GM21515 (cell line): ENCODE data around the gene ADSL.

Source experiments
- ATAC-seq: cut with Tn5 transposase; IDR thresholded peaks from one replicate; pipeline ENCODE4 v1.9.1; 2021; ENCODE audit not compliant: unreplicated experiment

ADSL gene

DNA sequence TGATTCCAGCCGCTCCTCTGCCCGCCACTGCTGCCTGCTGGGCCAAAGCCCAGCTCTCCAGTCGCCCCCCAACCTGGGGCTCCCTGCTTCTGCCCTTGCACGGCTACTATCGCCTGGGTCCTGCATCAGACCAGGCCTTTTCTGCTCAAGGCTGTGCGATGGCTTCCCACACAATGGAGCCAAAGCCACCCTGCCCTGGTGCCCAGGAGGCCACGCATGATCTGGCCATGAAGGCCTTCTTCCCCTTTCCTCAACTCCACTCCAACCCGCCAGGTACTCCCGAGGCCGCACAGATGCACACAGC is 69.9 kb downstream of the ADSL start:
- ATAC-seq = no peak

DNA sequence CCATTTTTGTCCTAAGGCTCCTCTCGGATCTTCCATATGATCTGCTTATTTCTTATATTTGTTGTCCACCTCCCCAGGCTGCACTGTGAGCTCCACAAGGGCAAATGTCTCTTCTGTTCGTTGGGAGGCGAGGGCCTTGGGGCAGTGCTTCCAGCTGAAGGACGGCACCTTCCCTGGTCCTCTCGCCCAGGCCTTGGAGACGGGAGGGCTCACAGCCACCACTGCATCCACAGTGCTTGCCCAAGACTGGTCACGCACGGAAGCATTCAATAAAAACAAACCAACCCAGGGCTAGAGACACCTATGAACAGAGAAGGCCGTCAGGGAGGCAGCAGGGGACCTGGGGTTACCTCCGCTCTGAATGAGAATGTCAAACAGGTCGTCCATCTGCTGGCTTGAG is 70.3 kb downstream of the ADSL start:
- no peak for ATAC-seq

DNA sequence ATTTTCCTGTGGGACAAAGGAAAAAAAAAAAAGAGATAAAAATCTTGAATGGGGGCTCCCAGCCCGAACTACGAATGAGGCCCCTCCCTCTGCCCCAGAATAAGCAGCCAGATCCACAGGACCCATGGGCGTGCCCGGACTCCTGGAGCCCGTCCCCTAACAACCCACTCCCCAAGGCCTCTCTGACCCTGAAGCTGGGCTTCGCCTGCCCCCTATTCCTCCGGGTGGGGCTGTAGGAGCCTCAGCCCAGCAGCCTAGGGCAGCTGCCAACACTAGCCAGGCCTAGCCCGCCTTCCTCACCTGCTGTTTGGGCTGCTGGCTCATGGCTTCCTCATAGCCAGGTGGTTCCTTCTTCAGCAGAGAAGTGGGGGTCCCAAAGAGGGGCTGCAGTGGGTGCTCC is 70.7 kb downstream of the ADSL start:
- no peak for ATAC-seq

GRCh38 chr22:40417881-40418280 is 71.6 kb downstream of the ADSL start:
- ATAC-seq = no peak

DNA sequence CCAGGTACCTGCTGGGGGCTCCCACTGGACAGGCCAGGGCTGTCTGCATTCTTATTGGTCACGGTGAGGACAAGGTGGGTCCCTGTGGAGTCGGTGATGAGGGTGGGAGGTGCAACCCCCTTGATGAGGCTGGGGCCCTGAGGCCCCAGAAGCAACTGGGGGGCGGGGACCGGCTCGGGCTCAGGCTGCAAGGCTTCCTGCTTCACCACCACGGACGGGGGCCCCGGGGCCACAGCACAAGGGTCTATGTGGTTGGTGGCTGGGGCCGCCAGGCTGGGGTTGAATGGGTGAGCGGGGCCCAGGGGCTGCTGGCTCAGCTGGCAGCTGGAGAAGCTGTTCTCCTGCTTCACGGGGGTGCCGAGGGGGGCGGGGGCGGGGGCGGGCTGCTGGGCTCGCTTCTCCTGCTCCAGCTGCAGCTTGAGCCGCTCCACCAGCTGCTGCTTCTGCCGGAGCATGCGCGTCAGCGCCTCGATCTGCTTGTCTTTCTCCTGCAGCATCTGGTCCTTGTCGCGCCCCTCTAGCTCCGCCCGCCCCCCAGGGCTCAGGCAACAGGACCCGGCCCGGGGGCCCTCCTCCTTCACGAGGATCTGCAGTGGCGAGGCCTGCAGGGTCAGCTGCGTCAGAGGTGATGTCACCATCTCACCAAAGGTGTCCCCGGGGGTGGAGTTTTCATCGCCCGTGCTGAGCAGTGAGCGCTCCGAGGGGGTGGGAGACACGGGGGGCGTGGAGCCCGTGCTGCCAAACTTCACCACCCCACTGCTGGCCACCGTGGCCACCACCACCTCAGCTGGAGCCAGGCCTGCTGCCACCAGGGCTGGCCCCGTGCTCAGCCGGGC is 72.3 kb downstream of the ADSL start:
- no peak for ATAC-seq

DNA sequence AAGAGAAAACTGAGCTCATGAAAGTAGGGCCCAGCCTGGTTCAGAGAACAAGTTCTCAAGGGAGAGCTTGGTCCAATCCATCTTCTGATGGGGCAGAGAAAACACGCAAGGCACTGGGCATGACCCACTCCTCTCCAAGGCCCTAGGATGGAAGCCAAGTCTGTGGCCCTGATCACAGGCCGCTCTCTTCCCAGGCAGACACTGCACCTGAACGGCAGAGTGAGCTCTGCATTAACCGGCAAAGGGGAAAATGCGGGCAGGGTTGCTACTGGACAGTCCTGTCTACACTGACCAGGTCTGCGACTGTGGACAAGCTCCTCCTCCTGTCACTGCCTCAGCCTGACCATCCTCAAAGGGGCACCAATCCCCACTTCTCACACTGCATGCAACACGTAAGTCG is 73.4 kb downstream of the ADSL start:
- ATAC-seq = no peak

DNA sequence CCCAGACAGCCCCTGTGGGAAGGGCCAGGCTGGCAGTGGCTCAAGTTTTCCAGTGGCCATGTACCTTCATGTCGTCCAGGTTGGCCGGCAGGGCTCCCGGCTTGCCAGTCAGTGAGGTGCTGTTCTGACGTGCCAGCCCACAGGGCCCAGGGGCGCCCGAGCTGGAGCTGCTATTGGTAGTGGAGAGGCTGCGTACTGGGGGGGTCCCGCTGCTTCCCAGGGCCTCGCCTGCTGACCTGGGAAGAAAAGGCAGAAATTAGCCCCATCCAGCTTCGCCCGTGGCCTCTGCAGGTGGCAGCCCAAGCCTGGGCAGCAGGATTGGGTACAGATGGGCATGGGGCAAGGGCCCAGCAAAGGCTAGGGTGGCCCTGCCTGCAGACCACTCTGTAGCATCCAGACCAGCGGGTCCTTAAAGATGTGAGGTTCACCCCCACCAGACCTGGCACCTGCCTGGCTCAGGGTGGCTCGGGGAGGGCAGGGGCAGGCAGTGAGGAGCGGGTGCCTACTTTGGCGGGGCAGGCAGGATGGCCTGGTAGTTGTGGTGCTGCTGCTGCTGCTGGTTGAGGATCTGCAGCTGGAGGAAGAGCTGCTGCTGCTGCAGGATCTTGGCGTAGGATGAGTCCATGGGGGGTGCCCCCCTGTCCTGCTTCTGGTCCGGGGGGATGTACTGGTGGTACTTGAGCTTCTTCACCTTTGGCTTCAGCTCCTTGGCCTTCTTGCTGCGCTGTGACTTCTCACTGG is 74.2 kb downstream of the ADSL start:
- ATAC-seq = no peak

- no peak for ATAC-seq
Observed at GRCh38 chr22:40421082-40421350, 74.7 kb downstream of the ADSL start.

DNA sequence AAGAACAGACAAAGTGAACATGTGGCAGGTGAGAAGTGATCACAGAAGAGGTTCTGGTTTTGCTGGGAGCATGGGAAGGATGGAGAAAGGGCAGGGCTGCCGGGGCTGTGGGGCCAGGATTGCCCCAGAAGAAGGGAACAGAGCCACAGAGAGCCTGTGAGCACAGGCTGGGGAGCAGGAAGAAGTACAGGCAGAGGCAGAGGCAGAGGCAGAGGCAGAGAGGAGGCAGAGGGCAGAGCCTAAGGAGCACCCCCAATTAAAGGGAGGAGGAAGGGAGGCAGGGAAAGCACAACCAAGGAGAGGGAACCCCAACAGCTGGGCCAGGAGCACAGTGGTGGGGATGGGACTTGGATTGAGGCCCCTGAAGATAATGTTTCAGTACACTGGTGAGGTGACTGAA is 75.6 kb downstream of the ADSL start:
- no peak for ATAC-seq

- ATAC-seq = no peak
Observed at GRCh38 chr22:40422558-40423309, 76.4 kb downstream of the ADSL start.

DNA sequence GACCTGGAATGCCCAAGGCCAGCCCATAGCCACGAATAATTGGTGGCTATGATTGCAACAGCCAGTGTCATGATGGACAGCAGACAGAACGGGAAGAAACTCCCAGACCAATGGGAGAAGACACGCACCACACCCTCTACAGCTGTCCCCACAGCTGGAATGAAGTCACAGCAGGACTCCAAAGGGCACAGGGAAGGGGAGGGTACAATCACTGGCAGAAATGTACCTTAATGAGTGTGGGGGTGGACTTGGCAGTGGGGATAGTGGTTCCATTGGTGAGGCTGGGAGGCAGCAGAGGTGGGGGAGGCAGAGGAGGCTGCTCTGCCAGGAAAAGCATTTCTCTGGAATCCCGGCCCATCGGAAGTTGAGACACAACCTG is 77.0 kb downstream of the ADSL start:
- no peak for ATAC-seq

GRCh38 chr22:40423882-40424640 is 77.8 kb downstream of the ADSL start:
- ATAC-seq = no peak

DNA sequence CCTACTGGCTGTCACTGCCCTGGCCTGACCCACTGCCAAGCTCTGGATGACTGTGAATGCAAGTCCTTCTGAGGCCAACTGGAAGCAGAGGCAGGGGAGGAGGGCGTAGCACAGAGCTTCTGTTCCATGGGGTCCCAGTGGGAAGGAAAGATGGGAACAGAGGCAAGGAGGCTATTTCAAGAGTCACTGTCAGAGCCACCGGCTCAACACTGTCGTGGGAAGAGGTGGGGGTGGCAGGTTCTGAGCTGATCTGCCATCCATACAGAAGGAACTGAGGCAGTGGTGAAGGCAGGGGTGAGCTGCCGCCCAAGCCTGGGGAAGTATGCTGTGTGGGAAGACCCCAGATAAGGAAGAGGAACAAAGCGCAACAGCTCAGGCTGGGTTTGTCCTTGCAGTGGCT is 78.8 kb downstream of the ADSL start:
- ATAC-seq = no peak

- ATAC-seq = no peak
Observed at GRCh38 chr22:40426594-40427333, 80.5 kb downstream of the ADSL start.

DNA sequence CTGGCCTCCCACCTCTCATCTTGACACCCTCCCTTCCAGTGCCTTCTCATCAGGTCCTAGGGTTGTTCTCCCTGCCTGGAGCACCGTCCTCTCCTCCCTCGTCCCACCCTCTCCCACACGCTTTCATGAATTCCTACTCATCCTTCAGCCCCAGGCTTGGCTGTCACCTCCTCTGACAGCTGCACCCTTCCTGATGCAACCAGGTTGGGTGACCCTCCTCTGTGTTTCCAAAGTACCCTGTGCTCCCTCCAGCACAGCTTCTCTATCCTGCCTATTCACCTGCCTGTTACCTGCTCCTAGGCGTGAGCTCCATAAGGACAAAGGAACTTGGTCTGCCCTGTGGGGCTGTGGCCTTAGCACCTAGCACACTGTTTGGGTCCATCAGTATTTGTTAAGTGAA is 82.5 kb downstream of the ADSL start:
- ATAC-seq = no peak

DNA sequence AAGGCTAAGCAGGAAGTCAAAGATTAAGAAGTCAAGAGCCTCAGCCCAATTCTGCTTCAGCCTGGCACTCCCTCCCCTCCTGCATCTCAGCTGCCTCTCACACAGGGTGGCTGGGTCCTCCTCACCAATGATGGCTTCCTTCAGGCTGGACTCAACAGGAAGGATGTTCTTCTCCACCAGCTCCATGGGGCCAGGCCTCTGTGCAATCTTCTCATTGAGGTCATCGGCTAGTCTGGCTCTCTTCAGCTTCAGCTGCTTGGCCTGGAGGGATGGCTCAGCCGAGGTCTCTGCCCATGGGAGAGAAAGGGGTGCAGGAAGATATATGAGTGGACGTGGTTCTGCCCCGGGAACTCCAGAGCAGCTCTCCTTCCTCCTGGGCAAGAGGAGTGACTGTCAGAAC is 83.2 kb downstream of the ADSL start:
- ATAC-seq = no peak

GRCh38 chr22:40430991-40431390 is 84.7 kb downstream of the ADSL start:
- ATAC-seq = no peak

- ATAC-seq = no peak
Observed at GRCh38 chr22:40432157-40432556, 85.9 kb downstream of the ADSL start.

DNA sequence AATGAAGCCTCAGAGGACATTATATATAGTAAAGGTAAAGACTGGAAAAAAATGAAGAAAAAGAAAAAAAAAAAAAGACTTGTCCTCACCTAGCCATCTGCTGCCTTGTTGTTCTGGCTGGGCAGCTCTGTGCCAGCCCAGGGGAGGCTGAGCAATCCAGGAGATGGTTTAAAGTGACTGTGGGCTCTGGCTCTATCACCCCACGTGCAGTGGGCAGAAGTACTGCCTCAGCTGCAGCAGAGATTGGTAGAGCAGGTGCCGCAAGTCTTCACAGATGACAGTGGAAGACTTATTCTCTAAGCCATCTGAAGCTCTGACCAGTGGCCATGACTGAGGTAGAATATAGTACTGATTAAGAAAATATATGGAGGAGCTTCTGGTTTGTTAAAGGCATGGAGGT is 86.3 kb downstream of the ADSL start:
- ATAC-seq = no peak

DNA sequence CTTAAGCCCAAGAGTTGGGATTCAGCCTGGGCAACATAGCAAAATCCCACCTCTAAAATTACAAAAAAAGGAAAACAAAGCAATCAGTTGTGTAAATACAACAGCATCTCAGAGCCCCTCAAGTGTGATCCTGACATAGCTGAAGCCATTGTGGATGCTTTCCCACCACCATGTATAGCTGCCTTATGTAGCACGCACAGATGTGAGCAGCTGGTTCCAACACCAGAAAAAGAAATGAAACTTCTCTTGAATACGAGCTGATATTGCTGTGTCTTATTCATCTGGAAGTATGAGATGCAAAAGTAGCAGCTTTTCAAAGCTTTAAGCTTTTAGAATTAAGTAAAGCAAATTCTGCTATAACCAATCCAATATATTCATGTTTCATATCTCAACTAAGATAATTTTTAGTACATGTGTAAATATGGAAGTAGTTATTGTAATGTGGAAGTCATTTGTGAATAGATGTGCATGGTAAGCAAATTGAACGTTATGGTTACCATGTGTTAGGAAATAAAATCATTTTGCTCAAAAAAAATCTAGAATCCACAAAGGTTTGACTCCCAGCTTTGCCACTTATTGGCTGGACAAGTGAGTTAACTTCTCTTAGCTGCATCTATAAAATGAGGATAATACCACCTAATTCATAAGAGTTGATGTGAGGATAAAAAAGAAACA is 87.3 kb downstream of the ADSL start:
- ATAC-seq = no peak
